Measurements from ENCODE around the gene ADIPOR2.
"Not testable (repeated sequence)": the region's sequence is repeated elsewhere in the genome, so short reads cannot be mapped to it uniquely, and the experiment has no call there.

ADIPOR2 gene

DNA sequence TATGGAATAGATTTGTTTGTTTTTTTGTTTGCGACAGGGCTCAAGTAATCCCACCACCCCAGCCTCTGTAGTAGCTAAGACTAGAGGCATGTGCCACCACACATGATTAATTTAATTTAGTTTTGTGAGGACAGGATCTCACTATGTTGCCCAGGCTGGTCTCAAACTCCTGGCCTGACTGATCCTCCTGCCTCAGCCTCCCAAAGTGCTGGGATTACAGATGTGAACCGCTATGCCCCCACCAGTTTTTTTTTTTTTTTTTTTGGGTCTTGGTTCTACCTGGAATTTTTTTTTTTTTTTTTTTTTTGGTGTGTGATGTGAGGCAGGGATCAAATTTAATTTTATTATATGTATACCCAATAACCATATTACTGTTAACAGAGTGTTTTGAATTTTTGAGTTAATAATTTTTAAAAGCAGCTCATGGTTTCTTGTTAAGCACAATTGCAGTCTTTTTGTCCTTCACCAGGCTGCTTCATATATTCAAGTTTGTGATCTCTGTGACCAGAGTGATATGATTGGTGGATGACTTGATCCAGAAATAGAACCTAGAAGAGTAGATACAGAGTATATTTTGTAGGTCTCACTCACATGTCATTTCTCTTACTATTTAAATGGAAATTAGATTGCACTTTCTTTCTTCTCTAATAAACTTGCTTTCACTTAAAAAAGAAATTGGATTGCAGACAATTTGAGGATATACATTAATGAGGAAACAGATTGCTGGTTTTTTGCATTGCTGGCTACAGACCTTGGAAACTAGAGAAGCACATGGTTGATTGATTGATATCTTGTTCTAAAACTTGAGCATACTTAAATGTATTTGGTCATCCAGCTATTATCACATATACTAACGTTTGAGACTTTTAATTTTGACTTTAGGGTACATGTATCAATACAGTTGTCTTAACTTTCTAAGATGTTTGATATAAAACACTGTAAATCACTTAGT lies 13.2 kb downstream of the ADIPOR2 start:
- no peak for DNase-seq (ENCODE audit: low read depth in 2 of 2)

DNA sequence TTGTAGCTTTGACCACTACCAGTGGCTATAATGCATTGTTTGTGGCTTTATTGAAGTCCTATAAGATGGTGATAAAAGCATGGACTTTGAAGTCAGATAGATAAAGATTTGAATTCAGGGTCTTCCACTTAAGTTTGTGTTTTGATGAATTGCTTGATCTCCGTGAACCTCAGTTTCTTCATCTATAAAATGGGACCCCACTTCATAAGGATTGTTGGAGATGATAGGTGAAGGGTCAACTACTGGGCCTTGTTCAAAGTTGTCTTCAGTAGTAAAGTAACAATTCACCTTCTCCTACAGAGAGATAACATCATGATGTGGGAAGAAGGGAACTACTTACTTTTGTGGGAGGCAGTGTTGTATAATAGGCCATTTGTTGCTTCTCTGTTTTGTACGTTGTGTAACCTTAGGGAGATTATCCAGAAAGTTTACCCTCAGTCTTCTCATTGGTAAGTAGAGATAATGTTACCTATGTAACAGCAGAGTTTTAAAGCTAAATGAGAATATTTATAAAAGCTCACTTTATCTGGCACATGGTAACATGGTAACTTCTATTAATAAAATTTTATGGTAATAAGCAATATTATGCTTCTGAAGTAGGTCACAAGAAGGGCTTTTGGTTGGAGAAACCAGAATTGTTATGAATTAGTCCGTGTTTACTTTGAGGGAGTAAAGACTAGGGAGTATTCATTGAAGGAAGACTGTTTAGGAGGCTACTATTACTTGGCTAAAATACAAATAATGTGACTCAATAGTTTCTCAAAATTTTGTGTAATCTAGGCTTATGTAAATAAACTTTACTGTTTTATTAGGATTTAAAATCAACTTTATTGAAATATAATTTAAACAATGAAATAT lies 15.1 kb downstream of the ADIPOR2 start:
- no peak for DNase-seq (ENCODE audit: low read depth in 2 of 2)

DNA sequence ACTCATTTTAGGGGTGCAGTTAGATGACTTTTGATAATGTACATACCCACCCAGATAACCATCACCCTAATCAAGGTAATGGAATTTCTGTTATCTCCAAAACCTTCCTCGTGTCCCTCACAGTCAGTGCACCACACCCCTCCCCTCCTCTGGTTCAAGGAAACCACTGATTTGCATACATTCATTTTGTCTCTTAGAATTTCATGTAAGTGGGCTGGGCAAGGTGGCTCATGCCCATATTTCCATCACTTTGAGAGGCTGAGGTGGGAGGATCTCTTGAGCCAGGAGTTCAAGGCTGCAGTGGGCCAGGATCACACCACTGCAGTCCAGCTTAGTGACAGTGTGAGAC lies 15.7 kb downstream of the ADIPOR2 start:
- DNase-seq (ENCODE audit: low read depth in 2 of 2), result no peak

DNA sequence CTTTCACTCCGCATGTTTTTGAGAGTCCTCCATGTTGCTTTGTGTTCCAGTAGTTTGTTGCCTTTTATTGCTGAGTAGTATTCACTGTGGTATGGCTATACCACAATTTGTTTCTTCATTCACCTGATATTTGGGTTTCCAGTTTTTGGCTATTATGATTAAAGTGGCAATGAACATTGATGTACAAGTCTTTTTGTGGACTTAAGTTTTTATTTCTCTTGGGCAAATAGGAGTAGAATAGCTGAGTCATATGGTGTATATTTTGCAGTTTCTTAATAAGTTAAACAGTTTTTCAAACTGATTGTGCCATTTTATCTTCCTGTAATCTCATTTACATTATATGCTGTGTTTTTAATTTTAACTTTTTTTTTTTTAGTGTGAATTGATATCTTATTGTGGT lies 16.2 kb downstream of the ADIPOR2 start:
- no peak for DNase-seq (ENCODE audit: low read depth in 2 of 2)

DNA sequence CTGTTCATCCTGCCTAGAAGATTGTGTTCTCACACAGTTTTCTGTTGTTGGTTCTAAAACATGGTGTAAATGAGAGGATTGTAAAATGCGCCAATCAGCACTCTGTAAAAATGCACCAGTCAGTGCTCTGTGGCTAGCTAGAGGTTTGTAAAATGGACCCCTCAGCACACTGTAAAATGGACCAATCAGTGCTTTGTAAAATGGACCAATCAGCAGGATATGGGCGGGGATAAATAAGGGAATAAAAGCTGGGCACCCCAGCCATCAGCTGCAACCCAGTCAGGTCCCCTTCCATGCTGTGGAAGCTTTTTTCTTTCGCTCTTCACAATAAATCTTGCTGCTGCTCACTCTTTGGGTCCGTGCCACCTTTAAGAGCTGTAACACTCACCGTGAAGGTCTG lies 19.1 kb downstream of the ADIPOR2 start:
- not testable (repeated sequence) for DNase-seq (ENCODE audit: low read depth in 2 of 2)

DNA sequence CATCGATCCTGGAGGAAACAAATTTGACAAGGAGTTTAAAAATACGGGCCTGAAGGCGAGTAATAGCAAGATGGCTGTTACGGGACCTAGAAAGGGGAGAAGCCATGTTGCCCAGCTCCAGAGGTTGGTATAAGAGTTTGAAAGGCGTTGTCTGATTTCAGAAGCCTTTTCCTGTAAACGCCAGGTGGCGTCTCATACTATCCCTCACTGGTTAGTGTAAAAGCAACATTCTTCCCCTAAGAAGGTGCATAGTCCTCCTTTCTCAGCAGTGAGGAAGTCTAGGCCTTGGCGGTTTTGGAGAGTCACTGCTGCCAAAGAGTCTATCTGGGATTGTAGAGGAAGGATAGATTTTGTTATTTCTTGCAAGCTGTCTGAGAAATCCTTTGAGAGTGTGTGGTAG lies 20.0 kb downstream of the ADIPOR2 start:
- not testable (repeated sequence) for DNase-seq (ENCODE audit: low read depth in 2 of 2)

DNA sequence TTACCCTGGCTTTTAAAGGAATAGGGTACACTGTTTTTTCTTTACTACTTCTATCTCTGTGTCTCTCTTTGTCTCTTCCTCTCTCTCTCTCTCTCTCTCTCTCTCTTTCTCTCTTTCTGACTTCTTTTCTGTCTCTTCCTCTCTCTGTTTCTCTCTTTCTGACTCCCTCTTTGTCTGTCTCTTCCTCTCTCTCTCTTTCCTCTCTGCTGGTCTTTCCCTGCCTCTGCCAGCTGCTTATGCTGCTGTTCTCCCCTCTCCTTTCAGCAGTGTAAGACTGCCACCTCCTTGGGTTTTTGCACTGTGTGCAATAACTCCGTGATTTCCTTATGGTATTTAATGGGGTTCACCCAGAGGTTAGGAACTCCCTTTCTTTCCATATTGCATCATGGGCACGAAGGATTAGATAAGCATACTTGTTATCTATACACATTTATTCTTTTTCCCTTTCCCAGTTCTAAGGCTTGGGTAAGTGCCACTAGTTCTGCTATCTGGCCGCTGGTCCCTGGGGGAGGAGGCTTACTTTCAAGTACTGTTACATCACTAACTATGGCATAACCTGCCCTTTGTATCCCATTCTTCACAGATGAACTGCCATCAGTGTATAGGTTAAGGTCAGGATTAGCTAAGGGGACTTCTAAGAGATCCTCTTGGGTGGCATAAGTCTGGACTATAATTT lies 20.8 kb downstream of the ADIPOR2 start:
- DNase-seq (ENCODE audit: low read depth in 2 of 2), result not testable (repeated sequence)

DNA sequence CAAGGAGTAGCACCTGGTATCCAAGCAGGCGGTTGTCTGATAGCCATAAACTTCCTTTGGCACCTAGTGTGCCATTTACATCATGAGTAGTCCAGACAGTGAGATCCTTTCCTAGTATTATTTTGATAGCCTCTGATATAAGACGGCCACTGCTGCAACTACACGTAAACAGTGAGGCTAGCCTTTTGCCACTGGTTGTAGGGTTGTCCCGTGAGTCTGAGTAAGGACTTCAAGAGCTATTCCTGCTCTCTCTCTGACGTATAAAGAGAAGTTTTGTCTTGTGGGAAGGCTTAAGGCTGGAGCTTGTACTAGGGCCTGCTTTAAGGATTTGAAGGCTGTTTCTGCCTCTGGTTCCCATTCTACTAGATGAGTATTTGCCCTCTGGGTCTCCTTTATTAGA lies 21.4 kb downstream of the ADIPOR2 start:
- not testable (repeated sequence) for DNase-seq (ENCODE audit: low read depth in 2 of 2)

DNA sequence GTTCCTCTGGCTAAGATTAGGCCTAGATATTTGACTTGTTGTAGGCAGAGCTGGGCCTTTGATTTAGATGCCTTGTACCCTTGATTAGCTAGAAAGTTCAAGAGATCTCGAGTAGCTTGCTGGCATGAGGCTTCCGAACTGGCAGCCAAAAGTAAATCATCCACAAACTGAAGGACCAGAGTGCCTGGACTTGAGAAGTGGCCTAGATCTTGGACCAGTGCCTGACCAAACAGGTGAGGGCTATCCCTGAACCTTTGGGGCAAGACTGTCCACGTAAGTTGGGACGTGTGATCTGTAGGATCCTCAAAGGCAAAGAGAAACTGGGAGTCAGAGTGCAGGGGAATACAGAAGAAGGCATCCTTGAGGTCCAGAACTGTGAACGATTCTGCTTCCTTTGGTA lies 22.0 kb downstream of the ADIPOR2 start:
- DNase-seq (ENCODE audit: low read depth in 2 of 2), result not testable (repeated sequence)

DNA sequence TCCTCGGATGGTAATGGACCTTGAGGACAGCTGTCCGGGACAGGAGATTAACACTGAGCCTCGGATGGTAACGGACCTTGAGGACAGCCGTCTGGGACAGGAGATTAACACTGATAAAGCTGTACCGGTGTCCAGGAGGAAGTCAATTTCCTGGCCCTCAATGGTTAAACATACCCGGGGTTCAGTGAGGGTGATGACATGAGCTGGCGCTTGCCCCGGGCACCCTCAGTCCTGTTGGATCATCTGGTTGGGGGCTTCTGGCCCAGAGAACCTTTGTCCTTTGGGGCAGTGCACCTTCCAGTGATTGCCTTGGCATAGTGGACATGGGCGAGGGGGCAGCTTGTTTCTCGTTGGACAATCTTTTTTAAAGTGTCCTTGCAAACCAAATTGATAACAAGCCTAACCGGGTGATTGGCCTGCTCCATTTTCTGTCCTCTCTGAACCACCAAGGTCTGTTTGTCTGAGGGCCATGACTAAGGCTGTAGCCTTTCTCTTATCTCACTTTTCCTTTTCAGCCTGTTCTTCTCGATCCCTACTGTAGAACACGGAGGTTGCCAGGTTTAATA lies 23.0 kb downstream of the ADIPOR2 start:
- DNase-seq (ENCODE audit: low read depth in 2 of 2), result not testable (repeated sequence)

DNA sequence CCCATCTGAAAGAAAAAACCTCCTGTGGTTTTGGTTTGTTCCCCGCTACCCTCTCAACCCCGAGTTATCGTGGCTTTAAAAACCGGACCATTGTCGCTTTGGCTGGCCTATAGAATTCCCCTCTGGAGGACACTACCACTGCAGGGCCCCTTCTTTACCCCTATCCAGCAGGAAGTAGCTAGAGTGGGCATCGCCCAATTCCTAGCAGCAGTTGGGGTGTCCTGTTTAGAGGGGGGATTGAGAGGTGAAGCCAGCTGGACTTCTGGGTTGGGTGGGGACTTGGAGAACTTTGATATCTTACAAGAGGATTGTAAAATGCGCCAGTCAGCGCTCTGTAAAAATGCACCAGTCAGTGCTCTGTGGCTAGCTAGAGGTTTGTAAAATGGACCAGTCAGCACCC lies 24.6 kb downstream of the ADIPOR2 start:
- not testable (repeated sequence) for DNase-seq (ENCODE audit: low read depth in 2 of 2)

DNA sequence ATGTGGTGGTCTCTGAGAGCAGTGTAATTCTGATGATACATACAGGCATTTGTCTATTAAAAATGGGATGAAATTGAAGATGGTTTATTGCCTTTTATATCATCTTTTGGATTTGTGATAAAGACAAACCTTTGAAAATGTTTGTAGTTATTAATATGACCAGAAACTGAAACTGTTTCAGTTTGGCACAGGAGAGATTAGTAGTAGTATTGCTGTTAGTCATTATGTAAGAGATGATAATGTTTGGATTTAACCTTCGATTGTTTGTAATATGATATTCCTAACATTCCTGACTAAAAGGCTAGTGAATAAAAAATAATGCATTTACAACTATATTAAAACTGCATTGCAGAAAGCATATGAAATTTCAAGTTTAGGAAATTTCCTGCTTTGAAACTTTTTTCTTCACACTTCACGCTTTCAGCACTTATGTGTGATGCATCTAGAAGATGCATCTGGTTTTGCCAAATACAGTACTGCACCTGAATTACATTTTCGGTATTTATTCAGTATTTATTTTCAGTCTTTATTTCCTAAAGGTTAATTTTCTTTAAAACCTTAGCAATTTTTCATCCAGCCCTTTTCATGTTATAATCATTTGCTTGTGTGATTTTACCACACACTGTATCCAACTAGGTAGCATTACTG lies 25.5 kb downstream of the ADIPOR2 start:
- DNase-seq (ENCODE audit: low read depth in 2 of 2), result no peak

DNA sequence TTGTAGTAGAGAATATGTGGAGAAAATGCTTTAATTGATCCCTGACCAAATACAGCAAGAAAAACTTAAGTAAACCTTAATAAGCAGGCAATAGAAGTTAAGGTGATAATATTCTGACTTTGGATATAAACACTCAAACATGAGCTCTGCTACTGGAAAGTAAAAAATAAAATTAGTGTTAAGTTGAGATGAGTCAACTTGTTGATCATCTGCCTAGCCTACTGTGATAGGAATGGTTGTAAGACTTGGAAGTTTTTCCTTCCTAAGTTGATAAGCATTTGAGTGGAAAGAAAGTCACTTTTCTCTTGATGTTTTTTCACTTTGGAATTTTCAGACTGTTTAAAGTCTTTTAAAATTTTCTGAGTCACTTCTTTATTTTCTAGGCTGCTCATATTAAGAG lies 26.0 kb downstream of the ADIPOR2 start:
- no peak for DNase-seq (ENCODE audit: low read depth in 2 of 2)

DNA sequence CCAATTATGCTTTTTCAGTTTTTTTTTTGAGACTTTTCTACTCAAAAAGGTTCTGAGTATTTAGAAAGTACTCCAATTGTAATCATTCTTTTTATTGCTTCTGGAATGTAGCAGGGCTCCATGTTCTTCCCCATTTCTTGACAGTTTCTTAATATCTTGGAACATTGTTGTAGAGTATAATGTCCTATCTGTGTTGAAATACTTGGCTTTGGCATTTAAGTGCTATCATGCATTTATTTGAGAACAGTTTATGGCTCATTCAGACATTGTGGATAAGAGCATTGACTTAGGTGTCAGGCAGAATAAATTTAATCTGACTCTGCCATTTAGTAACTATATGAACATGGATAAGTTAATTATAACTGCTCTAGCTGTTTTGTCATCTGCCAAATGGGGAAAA lies 28.3 kb downstream of the ADIPOR2 start:
- DNase-seq (ENCODE audit: low read depth in 2 of 2), result no peak

DNA sequence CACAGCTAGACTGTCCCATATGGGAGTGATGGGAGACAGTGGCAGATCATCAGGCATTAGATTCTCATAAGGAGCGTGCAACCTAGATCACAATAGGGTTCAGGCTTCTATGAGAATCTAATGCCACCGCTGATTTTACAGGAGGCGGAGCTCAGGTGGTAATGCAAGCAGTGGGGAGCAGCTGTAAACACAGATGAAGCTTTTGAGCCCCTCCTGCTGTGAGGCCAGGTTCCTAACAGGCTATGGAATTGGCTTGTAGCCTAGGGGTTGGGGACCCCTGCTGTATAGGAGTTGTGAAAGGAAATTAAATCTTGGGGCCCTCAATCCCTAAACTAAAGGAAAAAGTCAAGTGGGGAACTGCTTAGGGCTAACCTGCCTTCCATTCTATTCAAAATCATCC lies 29.6 kb downstream of the ADIPOR2 start:
- no peak for DNase-seq (ENCODE audit: low read depth in 2 of 2)

DNA sequence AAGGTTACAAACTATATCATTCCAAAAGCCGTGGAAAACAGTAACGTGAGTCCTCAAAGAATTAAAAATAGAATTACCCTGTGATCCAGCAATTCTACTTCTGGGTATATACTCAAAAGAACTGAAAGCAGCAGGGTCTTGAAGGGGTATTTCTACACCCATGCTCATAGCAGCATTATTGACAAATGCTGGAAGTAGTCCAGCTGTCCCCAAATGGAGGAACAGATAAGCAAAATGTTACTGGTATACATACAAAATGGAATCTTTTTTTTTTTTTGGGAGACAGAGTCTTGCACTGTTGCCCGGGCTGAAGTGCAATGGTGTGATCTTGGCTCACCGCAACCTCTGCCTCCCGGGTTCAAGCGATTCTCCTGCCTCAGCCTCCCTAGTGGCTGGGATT lies 32.9 kb downstream of the ADIPOR2 start:
- DNase-seq (ENCODE audit: low read depth in 2 of 2), result no peak

DNA sequence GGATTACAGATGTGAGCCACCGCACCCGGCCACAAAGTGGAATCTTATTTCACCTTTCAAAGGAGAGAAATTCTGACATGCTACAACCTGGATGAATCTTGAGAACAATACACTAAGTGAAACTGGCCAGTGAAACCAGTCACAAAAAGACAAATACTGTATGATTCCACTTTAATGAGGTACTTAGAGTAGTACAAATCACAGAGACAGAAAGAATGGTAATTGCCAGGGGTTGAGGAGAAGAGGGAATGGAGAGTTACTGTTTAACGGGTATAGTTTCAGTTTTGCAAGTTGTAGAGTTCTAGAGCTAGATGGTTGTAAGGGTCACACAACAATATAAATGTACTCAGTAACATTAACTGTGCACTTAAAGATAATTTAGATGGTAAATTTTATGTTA lies 33.4 kb downstream of the ADIPOR2 start:
- no peak for DNase-seq (ENCODE audit: low read depth in 2 of 2)

DNA sequence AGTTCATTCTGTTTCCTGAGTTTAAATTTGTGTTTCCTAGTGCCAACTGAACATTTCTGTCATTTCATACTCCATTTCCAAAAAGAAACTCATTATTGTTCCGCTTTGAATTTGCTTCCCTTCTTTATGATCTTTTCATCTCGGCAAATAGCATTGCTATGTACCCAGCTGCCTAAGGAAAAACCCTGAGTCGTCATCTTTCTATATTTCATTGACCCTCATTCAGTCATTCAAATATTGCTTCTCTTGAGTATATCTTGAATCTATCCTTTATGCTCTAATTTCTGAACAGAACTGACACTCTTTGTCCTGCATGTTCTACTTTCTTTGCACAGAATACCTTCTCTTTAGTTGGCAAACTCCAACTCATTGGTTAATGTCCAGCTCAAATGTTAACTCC lies 35.9 kb downstream of the ADIPOR2 start:
- DNase-seq (ENCODE audit: low read depth in 2 of 2), result no peak

DNA sequence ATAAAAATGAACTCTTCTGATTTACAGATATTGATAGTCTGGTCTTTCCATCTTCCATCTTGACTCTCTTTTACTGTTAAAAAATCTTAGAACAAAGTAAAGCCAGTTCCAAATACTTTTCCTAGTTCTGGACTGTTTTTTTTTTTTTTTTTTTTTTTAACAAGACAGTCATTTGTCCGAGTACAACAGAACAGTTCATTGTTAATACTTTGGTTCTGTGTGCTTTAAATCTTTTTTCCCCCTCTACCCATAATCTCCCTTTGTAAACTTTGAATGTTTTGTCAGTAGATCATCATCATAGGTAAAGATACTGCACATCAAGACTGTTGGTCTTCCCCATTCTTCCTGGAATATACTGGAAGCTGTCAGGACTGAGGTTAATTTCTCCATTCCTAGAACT lies 38.0 kb downstream of the ADIPOR2 start:
- DNase-seq (ENCODE audit: low read depth in 2 of 2), result no peak

DNA sequence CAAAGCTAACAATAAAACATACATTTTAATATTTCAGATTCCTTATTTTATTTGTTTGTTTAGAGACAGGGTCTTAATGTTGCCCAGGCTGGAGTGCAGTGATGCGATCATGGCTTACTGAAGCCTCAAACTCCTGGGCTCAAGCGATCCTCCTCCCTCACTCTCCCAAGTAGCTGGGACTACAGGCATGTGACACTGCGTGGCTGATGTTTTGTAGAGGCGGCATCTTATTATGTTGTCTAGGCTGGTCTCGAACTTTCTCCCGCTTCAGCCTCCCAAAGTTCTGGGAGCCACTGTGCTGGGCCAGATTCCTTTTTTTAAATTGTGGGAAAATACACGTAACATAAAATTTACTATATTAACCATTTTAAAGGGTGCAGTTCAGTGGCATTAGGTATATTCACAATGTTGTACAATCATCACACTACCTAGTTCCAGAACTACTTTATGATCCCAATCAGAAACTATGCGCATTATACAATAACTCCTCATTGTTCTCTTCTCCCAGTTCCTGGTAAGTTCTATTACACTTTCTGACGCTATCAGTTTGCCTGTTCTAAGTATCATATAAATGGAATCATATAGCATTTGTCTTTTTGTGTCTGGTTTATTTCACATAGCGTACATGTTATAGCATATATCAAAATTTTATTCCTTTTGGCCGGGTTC lies 40.3 kb downstream of the ADIPOR2 start:
- DNase-seq (ENCODE audit: low read depth in 2 of 2), result no peak

DNA sequence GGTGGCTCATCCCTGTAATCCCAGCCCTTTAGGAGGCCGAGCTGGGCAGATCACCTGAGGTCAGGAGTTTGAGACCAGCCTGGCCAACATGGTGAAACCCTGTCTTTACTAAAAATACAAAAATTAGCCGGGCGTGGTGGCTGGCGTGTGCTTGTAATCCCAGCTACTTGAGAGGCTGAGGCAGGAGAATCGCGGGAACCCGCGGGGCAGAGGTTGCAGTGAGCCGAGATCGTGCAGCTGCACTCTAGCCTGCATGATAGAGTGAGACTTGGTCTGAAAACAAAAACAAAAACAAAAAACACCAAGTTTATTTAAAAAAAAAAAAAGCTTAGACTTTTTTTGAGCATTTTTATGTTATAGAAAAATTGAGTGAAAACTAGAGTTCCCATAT lies 40.8 kb downstream of the ADIPOR2 start:
- not testable (repeated sequence) for DNase-seq (ENCODE audit: low read depth in 2 of 2)
